Activated naive CD8-positive, alpha-beta T cell (primary cell): ENCODE results near the gene VRK3.
"Not testable (repeated sequence)": the region's sequence is repeated elsewhere in the genome, so short reads cannot be mapped to it uniquely, and the experiment has no call there.

Experiments
- H3K27ac Mint-ChIP-seq: one replicate; pipeline ENCODE4 v1.8.0; 2021; ENCODE audit warnings: mixed read lengths
- H3K27me3 Mint-ChIP-seq: one replicate; pipeline ENCODE4 v1.8.0; 2021; ENCODE audit warnings: mixed read lengths
- H3K36me3 Mint-ChIP-seq: one replicate; pipeline ENCODE4 v1.8.0; 2021; ENCODE audit warnings: mixed read lengths
- H3K4me1 Mint-ChIP-seq: one replicate; pipeline ENCODE4 v1.8.0; 2021; ENCODE audit warnings: low read depth, mixed read lengths
- H3K4me3 Mint-ChIP-seq: one replicate; pipeline ENCODE4 v1.8.0; 2021; ENCODE audit warnings: mild to moderate bottlenecking, mixed read lengths
- H3K9me3 Mint-ChIP-seq: one replicate; pipeline ENCODE4 v1.8.0; 2021; ENCODE audit warnings: low read depth, mixed read lengths

The VRK3 gene

DNA sequence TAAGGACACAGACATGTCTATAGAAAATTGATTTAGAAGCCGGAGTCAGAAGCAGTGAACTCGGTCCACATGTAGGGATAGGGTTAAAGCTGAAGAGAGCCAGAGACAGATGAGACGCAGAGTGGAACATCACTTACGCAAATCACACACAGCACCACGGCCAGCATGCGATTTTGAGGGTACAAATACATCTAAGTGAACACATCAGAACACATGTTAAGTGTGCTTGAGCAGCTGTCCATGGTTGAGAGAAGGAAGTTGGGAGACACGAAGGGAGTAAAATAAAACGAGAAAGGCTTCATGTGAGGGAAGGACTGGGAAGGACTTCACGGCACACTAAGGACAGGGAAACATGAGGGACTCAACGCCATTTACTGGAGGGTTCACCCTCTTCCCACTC, 38.8 kb downstream of the VRK3 start:
- no peaks in the 10 kb centered on the region for H3K27me3 Mint-ChIP-seq
- H3K36me3 Mint-ChIP-seq = peaks cover 18% of the 10 kb centered on the region
- no peak overlapping the region for H3K27ac Mint-ChIP-seq
- no peak overlapping the region for H3K4me3 Mint-ChIP-seq
- H3K9me3 Mint-ChIP-seq = no peaks in the 10 kb centered on the region
- H3K4me1 Mint-ChIP-seq = peaks cover 10% of the 10 kb centered on the region

DNA sequence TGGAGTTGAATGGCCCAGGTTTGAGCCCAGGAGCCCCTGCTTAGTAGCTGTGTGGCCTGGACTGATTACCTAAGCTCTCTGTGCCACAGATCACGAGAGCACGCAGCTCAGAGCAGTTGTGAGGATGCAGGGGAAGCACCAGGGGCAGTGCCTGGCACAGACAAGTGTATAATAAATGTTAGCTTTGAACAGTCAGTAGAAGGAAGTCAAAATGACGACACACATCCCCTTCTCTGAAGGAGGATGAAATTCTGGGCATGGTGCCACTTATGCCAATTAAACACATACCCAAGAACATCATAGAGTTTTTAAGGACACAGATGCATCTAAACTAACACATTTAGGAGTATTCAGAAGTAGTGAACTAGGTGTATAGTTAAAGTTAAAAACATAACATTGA, 39.3 kb downstream of the VRK3 start:
- Mint-ChIP-seq H3K4me1 (peaks cover 10% of the 10 kb centered on the region), H3K9me3 (no peaks in the 10 kb centered on the region), H3K27me3 (no peaks in the 10 kb centered on the region), H3K4me3 (no peak overlapping the region), H3K27ac (no peak overlapping the region), H3K36me3 (peaks cover 17% of the 10 kb centered on the region)

GRCh38 chr19:49984491-49984890, 40.7 kb downstream of the VRK3 start:
- Mint-ChIP-seq H3K4me3 (no peak overlapping the region), H3K27ac (no peak overlapping the region), H3K9me3 (no peaks in the 10 kb centered on the region), H3K36me3 (peaks cover 16% of the 10 kb centered on the region), H3K4me1 (peaks cover 10% of the 10 kb centered on the region), H3K27me3 (no peaks in the 10 kb centered on the region)

GRCh38 chr19:49983645-49984229, 41.4 kb downstream of the VRK3 start:
- Mint-ChIP-seq H3K36me3 (peaks cover 12% of the 10 kb centered on the region), H3K9me3 (no peaks in the 10 kb centered on the region), H3K4me1 (peaks cover 10% of the 10 kb centered on the region), H3K27me3 (no peaks in the 10 kb centered on the region), H3K27ac (no peak overlapping the region), H3K4me3 (no peak overlapping the region)

GRCh38 chr19:49981603-49982593, 43.3 kb downstream of the VRK3 start:
- Mint-ChIP-seq H3K27ac (no peak overlapping the region), H3K9me3 (no peaks in the 10 kb centered on the region), H3K36me3 (peaks cover 4% of the 10 kb centered on the region), H3K4me1 (no peaks in the 10 kb centered on the region), H3K4me3 (no peak overlapping the region), H3K27me3 (no peaks in the 10 kb centered on the region)

DNA sequence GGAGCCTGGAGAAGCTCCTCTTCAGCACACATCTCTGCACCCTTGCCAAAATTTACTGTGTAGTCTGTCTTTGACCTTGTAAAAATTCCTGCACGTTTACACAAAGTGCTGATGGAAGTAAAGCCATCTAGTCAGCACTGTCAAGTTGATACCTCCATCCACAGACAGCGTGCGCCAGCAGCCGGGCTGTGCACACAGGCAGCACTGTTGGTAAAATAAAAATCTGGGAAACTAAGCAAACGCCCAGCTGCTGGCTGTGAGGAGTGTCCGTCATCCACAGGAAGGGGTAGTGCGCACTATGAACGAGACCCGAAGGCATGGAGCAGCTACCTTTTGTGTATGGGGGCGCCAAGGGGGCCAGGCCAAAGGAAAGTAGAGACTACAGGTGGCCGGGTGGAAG, 46.8 kb downstream of the VRK3 start:
- H3K4me1 Mint-ChIP-seq = no peaks in the 10 kb centered on the region
- no peak overlapping the region for H3K4me3 Mint-ChIP-seq
- no peaks in the 10 kb centered on the region for H3K36me3 Mint-ChIP-seq
- H3K27me3 Mint-ChIP-seq = no peaks in the 10 kb centered on the region
- no peak overlapping the region for H3K27ac Mint-ChIP-seq
- no peaks in the 10 kb centered on the region for H3K9me3 Mint-ChIP-seq

GRCh38 chr19:49977881-49978280, 47.3 kb downstream of the VRK3 start:
- no peaks in the 10 kb centered on the region for H3K4me1 Mint-ChIP-seq
- no peaks in the 10 kb centered on the region for H3K9me3 Mint-ChIP-seq
- no peaks in the 10 kb centered on the region for H3K27me3 Mint-ChIP-seq
- no peak overlapping the region for H3K4me3 Mint-ChIP-seq
- no peaks in the 10 kb centered on the region for H3K36me3 Mint-ChIP-seq
- H3K27ac Mint-ChIP-seq = no peak overlapping the region

DNA sequence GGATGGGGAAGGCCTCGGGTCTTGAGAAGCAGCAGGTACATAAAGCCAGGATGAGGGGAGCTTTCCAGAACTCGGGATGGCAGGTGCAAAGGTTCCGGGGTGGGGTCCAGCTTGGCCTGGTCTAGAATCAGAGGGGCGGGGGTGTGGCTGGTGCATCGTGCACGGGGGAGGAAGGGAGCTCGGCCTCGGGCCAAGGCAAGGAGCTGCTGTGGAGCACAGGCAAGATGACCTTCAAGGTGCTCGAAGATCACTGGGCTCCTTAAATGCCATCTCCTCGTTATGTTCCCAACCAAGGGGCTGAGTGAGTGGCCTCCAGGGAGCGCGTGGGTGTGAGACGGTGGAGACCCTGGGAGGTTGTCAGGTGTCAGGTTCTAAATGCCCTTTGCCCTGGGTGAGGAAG, 48.1 kb downstream of the VRK3 start:
- Mint-ChIP-seq H3K27me3 (no peaks in the 10 kb centered on the region), H3K9me3 (no peaks in the 10 kb centered on the region), H3K4me3 (no peak overlapping the region), H3K27ac (no peak overlapping the region), H3K4me1 (no peaks in the 10 kb centered on the region), H3K36me3 (no peaks in the 10 kb centered on the region)

DNA sequence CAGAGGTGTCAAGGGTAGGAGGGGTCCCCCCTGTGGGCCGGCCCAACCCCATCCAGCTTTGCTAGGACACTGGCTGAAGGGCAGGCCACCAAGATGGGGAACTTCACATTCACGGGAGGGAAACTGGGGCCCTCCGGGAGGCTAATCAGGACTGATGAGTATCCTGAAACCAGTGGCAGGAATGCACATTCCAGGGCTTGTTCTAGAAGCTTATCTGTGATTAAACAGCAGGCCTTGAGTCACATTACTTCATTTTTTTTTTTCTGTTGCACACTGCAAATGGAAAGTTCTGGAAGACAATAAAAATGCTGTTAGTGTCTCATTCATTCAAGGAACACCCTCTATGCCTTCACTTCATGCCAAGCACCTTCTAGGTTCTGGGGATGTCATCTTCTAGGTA, 48.7 kb downstream of the VRK3 start:
- no peaks in the 10 kb centered on the region for H3K27me3 Mint-ChIP-seq
- H3K4me3 Mint-ChIP-seq = no peak overlapping the region
- no peaks in the 10 kb centered on the region for H3K9me3 Mint-ChIP-seq
- no peak overlapping the region for H3K27ac Mint-ChIP-seq
- no peaks in the 10 kb centered on the region for H3K36me3 Mint-ChIP-seq
- H3K4me1 Mint-ChIP-seq = no peaks in the 10 kb centered on the region

DNA sequence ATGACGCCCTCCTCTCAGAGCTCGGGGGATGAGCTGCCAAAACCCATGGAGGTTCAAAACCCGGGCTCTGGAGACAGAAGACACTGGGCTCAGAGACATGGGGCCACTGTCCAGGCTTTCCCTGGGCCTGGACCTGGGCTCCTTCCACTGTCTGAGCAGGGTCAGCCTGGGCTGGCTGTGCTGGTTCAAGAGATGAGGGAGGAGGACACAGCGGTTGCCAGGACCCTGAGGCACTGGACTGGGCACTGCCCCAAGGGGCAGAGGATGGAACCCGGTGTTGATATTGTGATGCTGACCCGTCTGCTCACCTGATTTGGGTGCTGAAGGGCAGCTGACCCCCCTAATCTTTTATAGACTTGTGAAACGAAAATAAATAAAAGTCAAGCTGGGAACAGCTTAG, 50.1 kb downstream of the VRK3 start:
- Mint-ChIP-seq H3K4me3 (no peak overlapping the region), H3K27ac (no peak overlapping the region), H3K27me3 (no peaks in the 10 kb centered on the region), H3K4me1 (no peaks in the 10 kb centered on the region), H3K9me3 (no peaks in the 10 kb centered on the region), H3K36me3 (no peaks in the 10 kb centered on the region)

- no peak overlapping the region for H3K27ac Mint-ChIP-seq
- H3K27me3 Mint-ChIP-seq = no peaks in the 10 kb centered on the region
- H3K36me3 Mint-ChIP-seq = no peaks in the 10 kb centered on the region
- H3K9me3 Mint-ChIP-seq = no peaks in the 10 kb centered on the region
- no peaks in the 10 kb centered on the region for H3K4me1 Mint-ChIP-seq
- no peak overlapping the region for H3K4me3 Mint-ChIP-seq
These were observed 51.2 kb downstream of the VRK3 start for GRCh38 chr19:49973987-49974386.

GRCh38 chr19:49972841-49973240, 52.3 kb downstream of the VRK3 start:
- H3K9me3 Mint-ChIP-seq = no peaks in the 10 kb centered on the region
- no peaks in the 10 kb centered on the region for H3K4me1 Mint-ChIP-seq
- H3K4me3 Mint-ChIP-seq = no peak overlapping the region
- H3K36me3 Mint-ChIP-seq = no peaks in the 10 kb centered on the region
- no peak overlapping the region for H3K27ac Mint-ChIP-seq
- peaks cover 2% of the 10 kb centered on the region for H3K27me3 Mint-ChIP-seq

DNA sequence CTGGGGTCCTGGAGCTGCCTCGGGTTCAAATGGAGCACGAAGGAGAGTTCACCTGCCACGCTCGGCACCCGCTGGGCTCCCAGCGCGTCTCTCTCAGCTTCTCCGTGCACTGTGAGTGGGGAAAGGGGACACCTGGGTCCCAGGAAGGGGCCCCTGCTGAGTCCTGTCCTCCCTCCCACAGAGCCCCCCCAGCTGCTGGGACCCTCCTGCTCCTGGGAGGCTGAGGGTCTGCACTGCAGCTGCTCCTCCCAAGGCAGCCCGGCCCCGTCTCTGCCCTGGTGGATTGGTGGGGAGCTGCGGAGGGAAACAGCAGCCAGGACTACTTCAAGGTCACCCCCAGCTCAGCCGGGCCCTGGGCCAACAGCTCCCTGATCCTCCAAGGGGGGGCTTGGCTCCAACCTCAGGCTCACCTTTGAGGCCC, 53.2 kb downstream of the VRK3 start:
- no peaks in the 10 kb centered on the region for H3K4me1 Mint-ChIP-seq
- peaks cover 2% of the 10 kb centered on the region for H3K27me3 Mint-ChIP-seq
- no peak overlapping the region for H3K4me3 Mint-ChIP-seq
- H3K27ac Mint-ChIP-seq = no peak overlapping the region
- no peaks in the 10 kb centered on the region for H3K36me3 Mint-ChIP-seq
- H3K9me3 Mint-ChIP-seq = no peaks in the 10 kb centered on the region

- not testable (repeated sequence) for H3K27ac Mint-ChIP-seq, H3K4me1 Mint-ChIP-seq, H3K4me3 Mint-ChIP-seq, H3K36me3 Mint-ChIP-seq, H3K27me3 Mint-ChIP-seq, H3K9me3 Mint-ChIP-seq
These were observed 55.8 kb downstream of the VRK3 start for GRCh38 chr19:49969355-49969754.

DNA sequence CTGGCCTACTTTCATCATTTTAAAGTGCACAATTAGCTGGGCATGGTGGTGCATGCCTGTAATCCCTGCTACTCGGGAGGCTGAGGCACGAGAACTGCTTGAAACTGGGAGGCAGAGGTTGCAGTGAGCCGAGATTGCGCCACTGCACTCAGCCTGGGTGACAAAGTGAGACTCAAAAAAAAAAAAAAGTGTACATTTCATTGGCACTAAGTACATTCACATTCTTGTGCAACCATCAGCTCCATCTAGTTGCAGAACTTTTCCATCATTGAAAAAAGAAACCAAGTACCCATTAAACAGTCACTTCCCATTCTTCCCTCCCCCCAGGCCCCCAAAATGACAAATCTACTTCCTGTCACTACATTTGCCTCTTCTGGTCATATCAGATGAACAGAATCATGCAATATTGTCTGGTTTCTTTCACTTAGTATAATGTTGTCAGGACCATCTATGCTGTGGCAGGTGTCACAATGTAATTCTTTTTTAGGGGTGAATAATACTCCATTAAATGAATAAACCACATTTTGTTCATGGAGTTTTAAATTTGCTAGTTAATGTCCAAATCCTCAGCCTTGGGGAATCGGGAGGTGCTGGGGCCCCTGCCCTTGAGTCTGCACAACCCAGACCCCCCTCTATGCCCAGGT, 56.8 kb downstream of the VRK3 start:
- peaks cover 10% of the 10 kb centered on the region for H3K27me3 Mint-ChIP-seq
- H3K4me1 Mint-ChIP-seq = no peaks in the 10 kb centered on the region
- no peak overlapping the region for H3K4me3 Mint-ChIP-seq
- no peak overlapping the region for H3K27ac Mint-ChIP-seq
- H3K36me3 Mint-ChIP-seq = no peaks in the 10 kb centered on the region
- H3K9me3 Mint-ChIP-seq = no peaks in the 10 kb centered on the region
